Pancreas (tissue), 10 donors: ENCODE results near the gene YWHAB. TPM values are rescaled to one million over a fixed set of nuclear protein-coding genes. Genes with fewer than 3 reads are reported as not detected.

Source experiments
- ATAC-seq, 4 donors: fragments of 200-7000 bp; cut with Tn5 transposase; one replicate each; pipeline versions ENCODE4 v1.8.0 to v1.9.1; 2020; ENCODE audit warnings: mild to moderate bottlenecking in 4 of 4, moderate library complexity in 4 of 4
- DNase-seq, 6 donors: peaks; one replicate each; pipeline ENCODE4 v3.0.0-alpha.2; 2020
- FAIRE-seq: peaks from 2 replicates; lab custom pipeline; 2012; peaks lifted over from hg19 to GRCh38; lab: Jason Lieb, UNC
- H3K27ac ChIP-seq, 4 donors: fragments of 200-600 bp; sonication (generic); 1 replicate in 3 of 4; 2 replicates in 1 of 4; pipeline versions ENCODE4 v1.5.0 to v1.8.0; 2020
- H3K27me3 ChIP-seq, 4 donors: fragments of 200-600 bp; one replicate each; pipeline ENCODE4 v1.8.0; 2021
- H3K36me3 ChIP-seq, 3 donors: fragments of 200-600 bp; sonication (generic) in 1 of 3; one replicate each; pipeline versions ENCODE4 v1.5.0 to v1.8.0; 2020 to 2021
- H3K4me1 ChIP-seq, 3 donors: fragments of 200-600 bp; one replicate each; pipeline ENCODE4 v1.8.0; 2021
- H3K4me3 ChIP-seq, 4 donors: fragments of 200-600 bp; sonication (generic) in 2 of 4; one replicate each; pipeline versions ENCODE4 v1.5.0 to v1.8.0; 2020 to 2021
- H3K9me3 ChIP-seq, 4 donors: fragments of 200-600 bp; one replicate each; pipeline ENCODE4 v1.8.0; 2021
- WGBS, 2 donors: extraction: QIAGEN DNeasy Blood & Tissue Kit; methylation state at CpG; one replicate each; pipeline ENCODE4 v1.1.7; 2013; 5-methylcytosine and 5-hydroxymethylcytosine counted together
- intact Hi-C, 3 donors: fragments of 100-400 bp; cut with DNase I; formaldehyde crosslinking; loops; one replicate each; pipeline versions ENCODE4 v1.11.1 to v1.14.2; 2022
- polyA plus RNA-seq, 2 donors: library from polyadenylated mRNA; stranded (reverse); fragments of 200-250 nt; gene quantifications; one replicate each; pipeline ENCODE4 v1.2.3, GENCODE V29; 2013
- total RNA-seq, 6 donors: library from RNA; stranded (reverse); fragmentation: NEBNext Ultra II Directional in 4 of 6; extraction: Animal tissue kit (Norgen Biotek cat#: 25700) in 4 of 6; gene quantifications; one replicate each; pipeline versions ENCODE4 v1.2.1 to v1.2.4, GENCODE V29; 2021 to 2023
- TF ChIP-seq, protein P1 (sequence below), 4 donors: fragments of 200-600 bp; sonication (generic) in 3 of 4; IDR thresholded peaks; one replicate each; pipeline versions ENCODE4 v1.5.0 to v1.8.0; 2021; ENCODE audit warnings: antibody characterized with exemption in 4 of 4
- donor health status: healthy with polysubstance abuse.
- donor health status: DM: no; HTN: no; CAD: no; lungs with moderate emphysema.
- donor health status: DM: no; HTN: no; CAD: no.
- donor health status: control.
- donor health status: control.
- donor health status: Bipolar disorder and iron deficiency.
- donor health status: DM: yes; HTN: yes; CAD: no.
- donor health status: DM: no; HTN: no; CAD: no.
- donor health status: DM: no; HTN: no; CAD: no.
- donor health status: DM: yes; HTN: yes; CAD: no.

The YWHAB gene
- total and polyA plus RNA-seq, 8 donors, result 17.9 to 87.3 (median 46.2) TPM

- intact Hi-C loops, result no loop called here
- no peak overlapping the region for H3K4me3 ChIP-seq
- H3K27me3 ChIP-seq, result no peaks in the 10 kb centered on the region
- ATAC-seq, result no peak
- no peak for DNase-seq
- no peaks in the 10 kb centered on the region for H3K36me3 ChIP-seq
- no peak overlapping the region for H3K27ac ChIP-seq
- no peaks in the 10 kb centered on the region for H3K4me1 ChIP-seq
- TF ChIP-seq, protein P1, sequence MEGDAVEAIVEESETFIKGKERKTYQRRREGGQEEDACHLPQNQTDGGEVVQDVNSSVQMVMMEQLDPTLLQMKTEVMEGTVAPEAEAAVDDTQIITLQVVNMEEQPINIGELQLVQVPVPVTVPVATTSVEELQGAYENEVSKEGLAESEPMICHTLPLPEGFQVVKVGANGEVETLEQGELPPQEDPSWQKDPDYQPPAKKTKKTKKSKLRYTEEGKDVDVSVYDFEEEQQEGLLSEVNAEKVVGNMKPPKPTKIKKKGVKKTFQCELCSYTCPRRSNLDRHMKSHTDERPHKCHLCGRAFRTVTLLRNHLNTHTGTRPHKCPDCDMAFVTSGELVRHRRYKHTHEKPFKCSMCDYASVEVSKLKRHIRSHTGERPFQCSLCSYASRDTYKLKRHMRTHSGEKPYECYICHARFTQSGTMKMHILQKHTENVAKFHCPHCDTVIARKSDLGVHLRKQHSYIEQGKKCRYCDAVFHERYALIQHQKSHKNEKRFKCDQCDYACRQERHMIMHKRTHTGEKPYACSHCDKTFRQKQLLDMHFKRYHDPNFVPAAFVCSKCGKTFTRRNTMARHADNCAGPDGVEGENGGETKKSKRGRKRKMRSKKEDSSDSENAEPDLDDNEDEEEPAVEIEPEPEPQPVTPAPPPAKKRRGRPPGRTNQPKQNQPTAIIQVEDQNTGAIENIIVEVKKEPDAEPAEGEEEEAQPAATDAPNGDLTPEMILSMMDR (IDR thresholded peaks at IDR 0.05), result no peak
- FAIRE-seq, result no peak
- WGBS, 2 donors, result 71 to 74% methylated on average over 5 of the region's 5 CpGs
- H3K9me3 ChIP-seq, result no peaks in the 10 kb centered on the region
Measured at GRCh38 chr20:44839481-44839880, 46.0 kb upstream of the YWHAB start.

GRCh38 chr20:44840826-44841225 is 44.7 kb upstream of the YWHAB start:
- Histone ChIP-seq H3K27me3 (no peaks in the 10 kb centered on the region), H3K9me3 (no peaks in the 10 kb centered on the region), H3K27ac (no peak overlapping the region), H3K4me1 (no peaks in the 10 kb centered on the region), H3K36me3 (no peaks in the 10 kb centered on the region), H3K4me3 (no peak overlapping the region)
- ATAC-seq, result no peak
- DNase-seq, result no peak
- intact Hi-C loops, result no loop called here
- FAIRE-seq, result no peak
- TF ChIP-seq, protein P1 (IDR thresholded peaks at IDR 0.05), result no peak
- 71 to 81% methylated on average over 5 of the region's 5 CpGs for WGBS, 2 donors

DNA sequence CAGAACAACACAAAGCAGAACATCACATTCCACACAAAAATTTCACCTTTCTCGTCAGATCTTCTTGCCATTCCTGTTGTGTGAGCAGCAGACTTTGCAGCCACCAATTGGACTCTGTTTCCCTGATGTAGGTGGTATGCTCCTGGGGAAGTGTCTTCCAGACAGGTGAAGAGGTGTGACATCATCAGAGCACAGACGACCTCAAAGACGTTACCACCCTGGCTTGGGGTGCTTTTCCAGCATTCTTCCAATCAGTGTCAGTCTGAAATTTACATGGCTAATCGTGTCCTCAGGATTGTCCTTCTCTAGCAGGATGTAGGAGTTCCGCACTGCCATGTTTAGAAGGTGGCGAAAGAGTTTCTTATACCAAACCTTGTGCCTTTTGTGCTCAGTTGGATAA is 43.5 kb upstream of the YWHAB start:
- Histone ChIP-seq H3K27ac (no peak overlapping the region), H3K36me3 (no peaks in the 10 kb centered on the region), H3K4me1 (no peaks in the 10 kb centered on the region), H3K27me3 (no peaks in the 10 kb centered on the region), H3K4me3 (no peak overlapping the region), H3K9me3 (no peaks in the 10 kb centered on the region)
- FAIRE-seq (no peak), DNase-seq (no peak), ATAC-seq (no peak)
- intact Hi-C loops, result no loop called here
- TF ChIP-seq, protein P1 (IDR thresholded peaks at IDR 0.05), result no peak
- 58 to 65% methylated on average over 6 of the region's 6 CpGs for WGBS, 2 donors

DNA sequence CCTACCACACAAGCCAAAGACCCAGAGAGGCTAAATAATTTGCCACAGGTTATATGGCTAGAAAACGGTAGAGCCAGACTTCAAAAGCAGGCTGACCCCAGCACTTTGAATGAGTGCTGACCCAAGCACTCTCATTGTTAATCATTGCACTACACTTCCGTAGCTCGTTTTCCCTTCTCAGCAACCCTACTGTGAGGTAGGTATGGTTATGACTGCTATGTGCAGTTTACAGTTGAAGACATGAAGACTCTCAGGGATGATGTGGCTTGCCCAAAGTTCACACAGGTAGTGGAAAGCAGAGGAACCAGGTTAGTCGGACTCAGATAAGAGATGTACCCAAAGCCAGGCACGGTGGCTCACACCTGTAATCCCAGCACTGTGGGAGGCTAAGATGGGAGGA is 41.6 kb upstream of the YWHAB start:
- H3K4me3 ChIP-seq, result no peak overlapping the region
- WGBS, 2 donors, result 45 to 61% methylated on average over 5 of the region's 5 CpGs
- H3K27ac ChIP-seq, result no peak overlapping the region
- no peaks in the 10 kb centered on the region for H3K27me3 ChIP-seq
- no peaks in the 10 kb centered on the region for H3K4me1 ChIP-seq
- intact Hi-C loops, result no loop called here
- FAIRE-seq, result no peak
- H3K9me3 ChIP-seq, result no peaks in the 10 kb centered on the region
- DNase-seq, result no peak
- TF ChIP-seq, protein P1 (IDR thresholded peaks at IDR 0.05), result no peak
- H3K36me3 ChIP-seq, result no peaks in the 10 kb centered on the region
- no peak for ATAC-seq

DNA sequence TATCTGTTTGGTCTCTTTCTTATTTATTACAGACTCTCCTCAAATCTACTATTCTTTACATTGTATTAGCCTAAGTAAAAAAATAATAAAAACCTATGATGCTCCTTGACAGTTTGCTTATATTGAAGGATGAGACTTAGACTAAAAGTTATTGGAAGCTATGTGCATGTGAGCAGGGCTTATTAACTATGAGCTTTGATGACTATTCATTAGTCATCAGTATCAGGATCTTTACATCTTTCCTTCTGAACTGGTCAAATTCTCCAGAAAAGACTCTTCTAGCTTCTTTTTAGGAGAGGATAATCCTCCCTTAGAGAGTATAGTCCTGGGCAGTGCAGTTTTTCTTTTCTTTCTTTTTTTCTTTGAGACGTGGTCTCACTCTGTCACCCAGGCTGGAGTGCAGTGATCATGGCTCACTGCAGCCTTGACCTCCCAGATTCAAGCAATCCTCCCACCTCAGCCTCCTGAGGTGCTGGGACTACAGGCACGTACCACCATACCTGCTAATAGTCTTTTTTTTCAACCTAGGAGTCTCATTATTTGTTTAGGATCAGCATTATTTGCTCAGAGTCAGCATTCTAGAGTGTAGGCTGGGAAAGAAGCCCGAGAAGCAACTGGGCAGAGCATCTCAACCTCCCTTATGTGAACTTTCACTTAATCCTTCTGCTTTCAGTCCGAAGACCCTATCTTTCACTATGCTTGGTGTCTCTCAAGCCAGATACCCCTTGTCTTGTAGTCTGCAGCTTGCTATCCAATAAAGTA is 37.1 kb upstream of the YWHAB start:
- no peak overlapping the region for H3K27ac ChIP-seq
- DNase-seq, result no peak
- no peaks in the 10 kb centered on the region for H3K36me3 ChIP-seq
- H3K4me3 ChIP-seq, result no peak overlapping the region
- H3K27me3 ChIP-seq, result no peaks in the 10 kb centered on the region
- no peaks in the 10 kb centered on the region for H3K9me3 ChIP-seq
- intact Hi-C loops, result no loop called here
- WGBS, 2 donors, result 62 to 71% methylated on average over 4 of the region's 4 CpGs
- H3K4me1 ChIP-seq, result no peaks in the 10 kb centered on the region
- FAIRE-seq, result no peak
- TF ChIP-seq, protein P1 (IDR thresholded peaks at IDR 0.05), result no peak
- no peak for ATAC-seq
